ENCODE measurements around the gene OSBPL8.

OSBPL8 gene

GRCh38 chr12:76303365-76303764 lies 256.2 kb downstream of the OSBPL8 start:
- Mint-ChIP-seq H3K9me3 (no peaks in the 10 kb centered on the region), H3K36me3 (ENCODE audit: low read depth) (no peaks in the 10 kb centered on the region), H3K27ac (peak overlapping the region in 1 of 3 experiments; percentile 76), H3K27me3 (ENCODE audit: low read depth) (no peaks in the 10 kb centered on the region), H3K4me3 (no peak overlapping the region), H3K4me1 (peaks cover 30% of the 10 kb centered on the region)
- no peak for TF ChIP-seq CTCF (IDR thresholded peaks at IDR 0.05; ENCODE audit: unreplicated experiment in 3 of 3)
